ENCODE data around the gene HS3ST1. TPM values are rescaled to one million over a fixed set of nuclear protein-coding genes. Genes with fewer than 3 reads are reported as not detected.

HS3ST1 gene
- total RNA-seq, 1 experiment from 2014 or later: 12.3 TPM

- Histone ChIP-seq H3K4me3 (no peak overlapping the region), H3F3A (ENCODE audit: insufficient read depth, low read depth) (no peaks in the 10 kb centered on the region), H3K36me3 (ENCODE audit: low read depth) (no peaks in the 10 kb centered on the region), H3K9me2 (ENCODE audit: insufficient read depth) (no peaks in the 10 kb centered on the region), H3K27ac (no peak overlapping the region), H3K79me2 (ENCODE audit: low read depth) (no peaks in the 10 kb centered on the region), H2AFZ (no peak overlapping the region), H3K4me2 (no peak overlapping the region), H3K9me3 (ENCODE audit: insufficient read depth, low read depth) (no peaks in the 10 kb centered on the region; the same call in 1 of the 2 replicates), H4K20me1 (ENCODE audit: insufficient read depth) (no peaks in the 10 kb centered on the region), H3K4me1 (replicated peaks; ENCODE audit: insufficient read depth) (no peaks in the 10 kb centered on the region), H3K27me3 (ENCODE audit: insufficient read depth, low read depth) (no peaks in the 10 kb centered on the region)
- ChIA-PET CTCF (no interaction called here), POLR2A (ENCODE audit: unreplicated experiment) (no interaction called here)
- no TSS peak for BruUV-seq (replicated peaks)
- no peak for DNase-seq
- intact Hi-C loops (cut with micrococcal nuclease; ENCODE audit: unreplicated experiment): no loop called here
- no peak for TF ChIP-seq EZH2 (IDR thresholded peaks at IDR 0.05; ENCODE audit: low read depth)
- no peak for TF ChIP-seq CTCF (conservative IDR thresholded peaks at IDR 0.05)
Measured at GRCh38 chr4:11376571-11376970, 52.1 kb downstream of the HS3ST1 start.

GRCh38 chr4:11376146-11376545, 52.5 kb downstream of the HS3ST1 start:
- Histone ChIP-seq H3K4me2 (no peak overlapping the region), H3K4me1 (replicated peaks; ENCODE audit: insufficient read depth) (no peaks in the 10 kb centered on the region), H2AFZ (no peak overlapping the region), H3K27me3 (ENCODE audit: insufficient read depth, low read depth) (no peaks in the 10 kb centered on the region), H3K36me3 (ENCODE audit: low read depth) (no peaks in the 10 kb centered on the region), H3K27ac (no peak overlapping the region), H4K20me1 (ENCODE audit: insufficient read depth) (no peaks in the 10 kb centered on the region), H3K9me3 (ENCODE audit: insufficient read depth, low read depth) (no peaks in the 10 kb centered on the region; the same call in 1 of the 2 replicates), H3K4me3 (no peak overlapping the region), H3K79me2 (ENCODE audit: low read depth) (no peaks in the 10 kb centered on the region), H3K9me2 (ENCODE audit: insufficient read depth) (no peaks in the 10 kb centered on the region), H3F3A (ENCODE audit: insufficient read depth, low read depth) (no peaks in the 10 kb centered on the region)
- TF ChIP-seq EZH2 (IDR thresholded peaks at IDR 0.05; ENCODE audit: low read depth) (no peak), CTCF (conservative IDR thresholded peaks at IDR 0.05) (no peak)
- no peak for DNase-seq
- intact Hi-C loops (cut with micrococcal nuclease; ENCODE audit: unreplicated experiment): no loop called here
- no TSS peak for BruUV-seq (replicated peaks)
- ChIA-PET POLR2A (ENCODE audit: unreplicated experiment) (no interaction called here), CTCF (no interaction called here)

- no peak overlapping the region for H3K4me2 ChIP-seq
- no peaks in the 10 kb centered on the region for H3K9me2 ChIP-seq (ENCODE audit: insufficient read depth)
- no peak overlapping the region for H3K27ac ChIP-seq
- ChIA-PET POLR2A (ENCODE audit: unreplicated experiment) (no interaction called here), CTCF (no interaction called here)
- TF ChIP-seq CTCF (conservative IDR thresholded peaks at IDR 0.05) (no peak), EZH2 (IDR thresholded peaks at IDR 0.05; ENCODE audit: low read depth) (no peak)
- H3K4me3 ChIP-seq: no peak overlapping the region
- H2AFZ ChIP-seq: no peak overlapping the region
- H3K36me3 ChIP-seq (ENCODE audit: low read depth): no peaks in the 10 kb centered on the region
- H3K79me2 ChIP-seq (ENCODE audit: low read depth): no peaks in the 10 kb centered on the region
- H3K9me3 ChIP-seq (ENCODE audit: insufficient read depth, low read depth): no peaks in the 10 kb centered on the region
- no peak for DNase-seq
- intact Hi-C loops (cut with micrococcal nuclease; ENCODE audit: unreplicated experiment): no loop called here
- H3F3A ChIP-seq (ENCODE audit: insufficient read depth, low read depth): no peaks in the 10 kb centered on the region
- H3K4me1 ChIP-seq (replicated peaks; ENCODE audit: insufficient read depth): no peaks in the 10 kb centered on the region
- no TSS peak for BruUV-seq (replicated peaks)
- H4K20me1 ChIP-seq (ENCODE audit: insufficient read depth): no peaks in the 10 kb centered on the region
- no peaks in the 10 kb centered on the region for H3K27me3 ChIP-seq (ENCODE audit: insufficient read depth, low read depth)
Measured at GRCh38 chr4:11368701-11369115, 60.0 kb downstream of the HS3ST1 start.
